Caki2 (cell line): Measurements from ENCODE around the gene CHMP4A. TPM values are rescaled to one million over a fixed set of nuclear protein-coding genes. Genes with fewer than 3 reads are reported as not detected.

Experiments used
- DNase-seq: peaks from one replicate; pipeline ENCODE4 v3.0.0-alpha.2; 2015; ENCODE audit warnings: low read depth
- in situ Hi-C: cut with HindIII; loops from 2 replicates; pipeline ENCODE4 v1.10.0; 2016; ENCODE audit warnings: low sequenced_read_pairs, low pct_unique_long_range_greater_than_20kb, mixed read lengths
- total RNA-seq: library from RNA; depleted of rRNA; stranded (reverse); fragments of >200 nt; shearing (Covaris generic); gene quantifications from 2 replicates; pipeline ENCODE4 v1.2.3, GENCODE V29; 2014; ENCODE audit warnings: low replicate concordance; rRNA removed

The CHMP4A gene
- total RNA-seq, 1 experiment from 2014 or later: 23.3 TPM

DNA sequence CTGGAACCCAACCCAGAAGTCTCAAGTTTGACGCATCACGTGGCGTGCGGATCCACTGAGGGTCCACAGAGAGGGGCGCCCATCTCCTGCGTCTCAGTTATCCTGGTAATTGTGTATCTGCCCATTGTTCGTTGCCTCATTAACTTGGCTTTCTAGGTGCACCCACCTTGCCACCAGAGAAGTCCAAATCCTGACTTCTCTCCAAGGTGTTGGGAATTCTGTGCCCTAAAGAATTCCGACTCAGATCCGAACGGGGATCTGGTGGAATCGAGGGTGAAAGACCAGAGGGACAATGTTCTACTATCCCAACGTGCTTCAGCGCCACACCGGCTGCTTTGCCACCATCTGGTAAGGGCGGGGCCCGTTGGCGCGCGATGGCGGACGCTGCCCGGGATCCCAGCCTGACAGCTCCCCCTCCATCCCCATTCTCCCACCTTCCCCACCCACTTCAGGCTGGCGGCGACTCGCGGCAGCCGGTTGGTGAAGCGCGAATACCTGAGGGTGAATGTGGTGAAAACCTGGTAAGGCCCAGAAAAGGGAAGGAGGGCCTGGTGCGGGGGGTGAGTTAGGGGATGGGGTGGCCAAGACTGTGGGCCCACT lies 40.9 kb downstream of the CHMP4A start:
- in situ Hi-C loops: no loop called here
- no peak for DNase-seq

DNA sequence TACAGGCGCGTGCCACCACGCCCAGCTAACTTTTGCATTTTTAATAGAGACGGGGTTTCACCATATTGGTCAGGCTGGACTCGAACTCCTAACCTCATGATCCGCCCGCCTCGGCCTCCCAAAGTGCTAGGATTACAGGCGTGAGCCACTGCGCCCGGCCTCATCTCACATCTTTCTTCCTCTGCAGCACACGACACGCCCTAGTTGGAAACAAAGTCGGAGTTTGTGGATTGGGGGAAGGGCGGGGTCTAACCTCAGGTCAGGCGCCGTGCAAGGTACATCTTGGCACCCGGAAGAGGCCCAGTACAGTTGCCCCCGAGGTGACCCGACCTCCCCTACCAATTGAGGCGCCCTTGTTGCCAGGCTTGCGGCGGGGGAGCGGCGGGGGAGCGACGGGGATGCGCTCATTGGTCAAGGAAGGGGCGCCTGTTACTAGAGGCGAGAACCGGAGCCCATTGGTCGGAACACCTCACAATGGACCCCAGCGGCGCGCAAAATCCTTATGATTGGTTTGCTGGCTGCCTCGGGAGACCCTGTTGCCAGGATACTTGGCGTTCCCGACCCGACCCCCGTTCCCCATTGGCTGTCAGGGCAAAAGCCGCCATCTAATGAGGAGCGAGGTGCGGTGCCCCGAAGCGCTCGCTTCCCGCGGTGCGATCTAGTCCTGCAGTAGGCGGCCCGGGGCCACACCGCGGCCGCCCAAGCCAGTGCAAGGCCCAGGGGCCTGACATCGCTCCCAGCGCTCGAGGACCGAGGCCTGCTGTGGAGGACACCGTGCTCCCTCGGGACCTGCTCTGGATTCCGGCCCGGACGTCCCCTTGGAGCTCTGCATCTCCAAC lies 41.6 kb downstream of the CHMP4A start, which contains the start of gene REC8:
Gene REC8 (plus strand): TSS at position 659 of the 839 bp plus-strand sequence. CDS start 473 bp downstream, outside the sequence.
- in situ Hi-C loops: no loop called here
- no peak for DNase-seq

DNA sequence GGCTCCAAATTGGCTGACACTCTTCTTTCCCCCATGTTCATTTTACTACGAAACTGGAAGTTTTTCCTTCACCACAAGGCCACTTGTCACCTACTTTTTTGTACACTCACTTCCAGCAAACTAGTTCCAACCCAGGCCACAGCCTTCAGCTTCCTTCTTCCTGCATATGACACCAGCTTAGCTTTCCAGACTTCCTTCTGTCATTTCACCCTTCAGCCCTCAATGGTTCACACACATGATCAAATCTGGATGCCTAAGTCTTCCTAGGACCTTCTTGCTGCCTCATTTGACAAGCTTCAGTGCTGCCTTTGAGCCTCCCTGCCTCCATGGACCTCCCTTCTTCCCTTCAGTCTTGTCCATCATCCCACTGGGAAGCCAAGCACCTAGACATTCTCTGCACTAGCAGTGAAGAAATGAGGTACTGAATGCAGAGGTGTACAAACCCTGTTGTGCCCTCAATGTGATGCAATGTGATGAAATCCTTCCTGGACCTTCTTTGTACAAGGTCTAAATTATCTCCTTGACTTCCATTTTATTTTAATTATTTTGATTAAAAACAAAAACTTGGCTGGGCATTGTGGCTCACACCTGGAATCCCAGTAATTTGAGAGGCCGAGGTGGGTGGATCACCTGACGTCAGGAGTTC lies 45.7 kb downstream of the CHMP4A start:
- no peak for DNase-seq
- in situ Hi-C loops: no loop called here

DNA sequence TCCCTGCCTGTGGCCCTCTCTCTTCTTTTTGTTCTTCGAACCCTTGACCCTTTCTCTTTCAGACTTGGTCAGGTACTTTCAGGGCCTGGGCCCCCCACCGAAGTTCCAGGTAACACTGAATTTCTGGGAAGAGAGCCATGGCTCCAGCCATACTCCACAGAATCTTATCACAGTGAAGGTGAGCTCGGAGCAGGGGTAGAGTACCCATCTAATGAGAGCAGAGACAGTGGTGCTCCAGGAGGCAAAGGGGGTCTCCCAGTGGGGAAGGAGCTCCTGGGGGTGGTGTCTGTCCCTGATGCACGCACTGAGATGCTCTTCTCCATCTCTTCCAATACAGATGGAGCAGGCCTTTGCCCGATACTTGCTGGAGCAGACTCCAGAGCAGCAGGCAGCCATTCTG lies 47.5 kb downstream of the CHMP4A start:
- no peak for DNase-seq
- in situ Hi-C loops: no loop called here

DNA sequence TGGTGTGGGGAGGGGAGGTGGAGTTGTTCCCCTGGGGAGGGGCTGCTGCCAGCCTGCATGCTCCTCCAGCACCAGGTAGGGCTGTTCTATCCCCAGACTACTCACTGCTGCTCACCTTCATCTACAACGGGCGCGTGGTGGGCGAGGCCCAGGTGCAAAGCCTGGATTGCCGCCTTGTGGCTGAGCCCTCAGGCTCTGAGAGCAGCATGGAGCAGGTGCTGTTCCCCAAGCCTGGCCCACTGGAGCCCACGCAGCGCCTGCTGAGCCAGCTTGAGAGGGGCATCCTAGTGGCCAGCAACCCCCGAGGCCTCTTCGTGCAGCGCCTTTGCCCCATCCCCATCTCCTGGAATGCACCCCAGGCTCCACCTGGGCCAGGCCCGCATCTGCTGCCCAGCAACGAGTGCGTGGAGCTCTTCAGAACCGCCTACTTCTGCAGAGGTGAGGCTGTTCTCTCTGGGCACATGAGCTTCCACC lies 48.7 kb downstream of the CHMP4A start:
- DNase-seq: no peak
- in situ Hi-C loops: no loop called here

DNA sequence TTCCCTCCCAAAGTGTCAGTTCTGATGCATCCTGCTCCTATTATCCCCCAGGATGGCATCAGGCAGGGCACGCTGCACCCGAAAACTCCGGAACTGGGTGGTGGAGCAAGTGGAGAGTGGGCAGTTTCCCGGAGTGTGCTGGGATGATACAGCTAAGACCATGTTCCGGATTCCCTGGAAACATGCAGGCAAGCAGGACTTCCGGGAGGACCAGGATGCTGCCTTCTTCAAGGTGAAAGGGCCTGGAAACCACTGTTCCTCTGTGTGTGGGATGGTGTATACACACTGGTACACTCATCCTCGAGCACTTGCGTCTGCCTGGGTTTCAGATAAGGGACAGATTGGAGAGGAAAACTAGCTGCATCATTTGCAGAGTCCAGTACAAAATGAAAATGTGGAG lies 51.2 kb downstream of the CHMP4A start:
- in situ Hi-C loops: no loop called here

DNA sequence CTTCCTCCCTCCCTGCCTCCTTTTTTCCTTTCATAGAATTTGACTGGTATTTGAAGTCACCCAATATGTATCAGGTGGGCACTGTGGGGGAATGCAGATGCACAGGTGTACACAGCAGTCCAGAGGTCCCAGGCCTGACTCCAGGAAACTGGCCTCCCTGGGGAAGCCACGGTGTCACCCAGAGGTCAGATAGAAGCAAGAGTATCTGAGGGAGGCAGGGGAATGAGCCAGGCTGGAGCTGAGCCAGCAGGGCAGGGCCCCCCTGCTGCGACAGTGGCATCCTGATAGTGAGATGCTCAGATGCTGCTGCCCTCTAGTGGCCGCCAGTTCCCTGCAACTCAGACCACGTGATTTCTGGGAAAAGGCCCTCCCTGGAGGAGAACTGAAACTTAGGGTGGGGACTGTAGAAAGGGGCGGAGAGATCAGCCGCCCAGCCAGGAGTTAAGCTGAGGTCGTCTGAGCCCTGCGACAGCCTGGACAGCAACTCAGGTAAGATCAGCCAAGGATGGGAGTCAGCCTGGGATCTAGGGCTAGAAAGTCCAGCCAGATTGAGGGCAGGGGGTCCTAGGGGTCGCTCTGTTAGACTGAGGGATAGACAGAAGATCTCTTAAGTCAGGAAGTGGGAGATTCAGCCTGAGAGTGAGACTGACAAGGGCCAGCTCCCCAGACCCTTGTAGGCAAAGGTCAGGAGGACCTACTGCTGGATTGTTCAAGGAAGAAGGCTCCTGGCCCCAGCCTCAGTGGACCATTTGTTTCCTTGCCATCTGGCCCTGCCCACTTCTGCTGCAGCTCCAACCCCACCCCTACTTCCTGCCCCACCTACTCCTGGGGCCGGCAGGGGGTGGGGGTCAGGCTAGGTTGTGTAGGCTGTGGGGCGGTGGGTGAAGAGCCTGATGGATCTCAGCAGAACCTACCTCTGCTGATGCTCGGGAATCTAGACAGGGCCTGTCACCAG lies 52.2 kb downstream of the CHMP4A start, which contains the start of gene IRF9:
Gene IRF9 (plus strand): TSS at position 416 of the 955 bp plus-strand sequence. CDS start 880 bp downstream, outside the sequence.
- in situ Hi-C loops: no loop called here
- peak; percentile 95 for DNase-seq

More for the DNA sequence above, 51.2 kb downstream of the CHMP4A start:
- DNase-seq: no peak

DNA sequence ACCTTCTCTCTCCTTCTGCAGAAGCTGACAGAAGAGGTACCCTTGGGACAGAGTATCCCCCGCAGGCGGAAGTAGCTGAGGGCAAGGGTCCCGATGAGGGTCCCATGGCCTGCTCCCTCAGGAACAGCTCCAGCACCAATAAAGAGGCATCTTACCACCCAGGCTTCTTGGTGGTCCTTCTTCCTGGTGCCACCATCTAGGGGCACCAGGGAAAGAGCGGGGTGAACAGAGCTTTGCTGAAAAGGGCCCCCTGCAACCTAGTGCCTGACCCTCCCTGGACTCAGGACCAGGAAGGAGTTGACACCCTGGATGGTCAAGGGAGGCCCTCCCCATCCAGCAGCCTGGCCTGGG lies 52.8 kb downstream of the CHMP4A start:
- no peak for DNase-seq
- in situ Hi-C loops: no loop called here

DNA sequence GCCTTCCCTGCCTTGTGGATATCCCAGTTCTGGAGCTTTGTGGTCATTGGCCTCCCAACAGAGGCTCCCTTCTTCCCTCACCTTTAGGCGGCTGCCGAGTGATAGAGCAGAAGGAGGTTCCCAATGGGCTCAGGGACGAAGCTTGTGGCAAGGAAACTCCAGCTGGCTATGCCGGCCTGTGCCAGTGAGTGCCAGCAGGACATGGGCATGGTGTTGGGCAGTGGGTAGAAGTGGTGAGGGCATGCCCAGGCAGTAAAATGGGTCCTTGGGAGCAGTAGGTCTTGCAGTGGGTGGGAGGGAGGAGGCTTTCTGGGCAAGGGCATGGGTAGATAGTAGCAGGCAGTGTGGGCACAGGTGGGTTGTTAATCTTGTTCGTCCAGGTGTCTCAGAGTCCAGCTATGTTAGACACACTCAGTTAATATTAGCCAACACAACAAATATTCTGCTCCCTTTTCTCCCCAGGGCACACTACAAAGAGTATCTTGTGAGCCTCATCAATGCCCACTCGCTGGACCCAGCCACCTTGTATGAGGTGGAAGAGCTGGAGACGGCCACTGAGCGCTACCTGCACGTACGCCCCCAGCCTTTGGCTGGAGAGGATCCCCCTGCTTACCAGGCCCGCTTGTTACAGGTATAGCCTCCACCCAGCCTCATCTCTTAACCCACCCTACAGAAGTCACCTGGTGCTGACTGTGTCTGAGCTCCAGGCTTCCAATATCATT lies 53.4 kb downstream of the CHMP4A start:
- DNase-seq: no peak
- in situ Hi-C loops: no loop called here

Other genes starting within 250 kb of the CHMP4A start
- 15.3 and 32.1 TPM in 2 replicates for gene DHRS4L2, start 224.6 kb downstream of the CHMP4A start, total RNA-seq
- gene CARMIL3, start 161.5 kb downstream of the CHMP4A start, total RNA-seq: 0.26 TPM in 1 of 2 replicates, not detected in the other
- 0.07 TPM in 1 of 2 replicates, not detected in the other for gene CPNE6, start 141.9 kb downstream of the CHMP4A start, total RNA-seq
- 19.5 and 54.7 TPM in 2 replicates for gene PCK2, start 119.2 kb downstream of the CHMP4A start, total RNA-seq
- gene DCAF11, start 98.7 kb downstream of the CHMP4A start, total RNA-seq: 47.4 and 117 TPM in 2 replicates
- 1.8 TPM in 1 of 2 replicates, not detected in the other for gene NRL, start 98.5 kb downstream of the CHMP4A start, total RNA-seq
- gene FITM1, start 82.8 kb downstream of the CHMP4A start, total RNA-seq: not detected in 2 replicates
- 77.8 and 123 TPM in 2 replicates for gene PSME1, start 77.3 kb downstream of the CHMP4A start, total RNA-seq
- 12.8 and 23.0 TPM in 2 replicates for gene EMC9, start 71.9 kb downstream of the CHMP4A start, total RNA-seq
- 191 and 202 TPM in 2 replicates for gene PSME2, start 66.9 kb downstream of the CHMP4A start, total RNA-seq
- 46.1 and 48.9 TPM in 2 replicates for gene RNF31, start 66.0 kb downstream of the CHMP4A start, total RNA-seq
- gene IRF9, start 52.2 kb downstream of the CHMP4A start, total RNA-seq: 29.9 and 36.1 TPM in 2 replicates
- not detected in 2 replicates for gene REC8, start 41.4 kb downstream of the CHMP4A start, total RNA-seq
- gene IPO4, start 24.7 kb downstream of the CHMP4A start, total RNA-seq: 25.7 and 32.7 TPM in 2 replicates
- gene TM9SF1, start 18.0 kb downstream of the CHMP4A start, total RNA-seq: 50.9 and 57.1 TPM in 2 replicates
- not detected in 2 replicates for gene TSSK4, start 7.8 kb downstream of the CHMP4A start, total RNA-seq
- 19.8 and 23.5 TPM in 2 replicates for gene MDP1, start 2.6 kb upstream of the CHMP4A start, total RNA-seq
- 129 and 160 TPM in 2 replicates for gene NEDD8, start 18.9 kb upstream of the CHMP4A start, total RNA-seq
- gene GMPR2, start 19.4 kb upstream of the CHMP4A start, total RNA-seq: 57.8 and 93.4 TPM in 2 replicates
- gene TINF2, start 29.1 kb upstream of the CHMP4A start, total RNA-seq: 27.7 and 38.3 TPM in 2 replicates
- gene TGM1, start 49.7 kb upstream of the CHMP4A start, total RNA-seq: 0.44 TPM in 1 of 2 replicates, not detected in the other
- gene RABGGTA, start 58.1 kb upstream of the CHMP4A start, total RNA-seq: 10.3 and 12.9 TPM in 2 replicates
- 5.3 and 9.2 TPM in 2 replicates for gene DHRS1, start 86.3 kb upstream of the CHMP4A start, total RNA-seq
- 8.8 and 13.8 TPM in 2 replicates for gene NOP9, start 86.4 kb upstream of the CHMP4A start, total RNA-seq
- gene CIDEB, start 94.5 kb upstream of the CHMP4A start, total RNA-seq: 1.0 and 6.8 TPM in 2 replicates
- 0.98 TPM in 1 of 2 replicates, not detected in the other for gene LTB4R2, start 96.7 kb upstream of the CHMP4A start, total RNA-seq
- 0.12 and 2.7 TPM in 2 replicates for gene LTB4R, start 98.0 kb upstream of the CHMP4A start, total RNA-seq
- not detected in 2 replicates for gene ADCY4, start 121.6 kb upstream of the CHMP4A start, total RNA-seq
- gene RIPK3, start 126.5 kb upstream of the CHMP4A start, total RNA-seq: not detected in 2 replicates
- gene NFATC4, start 154.7 kb upstream of the CHMP4A start, total RNA-seq: not detected in 2 replicates
- 0.03 TPM in 1 of 2 replicates, not detected in the other for gene NYNRIN, start 185.5 kb upstream of the CHMP4A start, total RNA-seq
- 0.81 and 2.2 TPM in 2 replicates for gene CBLN3, start 216.2 kb upstream of the CHMP4A start, total RNA-seq
- 25.4 and 31.1 TPM in 2 replicates for gene KHNYN, start 216.5 kb upstream of the CHMP4A start, total RNA-seq
- 17.2 and 31.0 TPM in 2 replicates for gene SDR39U1, start 229.3 kb upstream of the CHMP4A start, total RNA-seq